T-helper 1 cell treated with Interleukin-12 subunit alpha and Interleukin-12 subunit beta and Interleukin-4 antibody, amounts not matched to agents 30 μg/mL and 1 μg/mL, for 36 hours (primary cell): ENCODE measurements around the gene TOMM22.

Source experiments
- H3K27ac Mint-ChIP-seq: one replicate; pipeline ENCODE4 v1.8.0; 2021; ENCODE audit warnings: mild to moderate bottlenecking, mixed read lengths
- H3K27me3 Mint-ChIP-seq: one replicate; pipeline ENCODE4 v1.8.0; 2021; ENCODE audit warnings: low read depth, mixed read lengths
- H3K36me3 Mint-ChIP-seq: one replicate; pipeline ENCODE4 v1.8.0; 2021; ENCODE audit warnings: low read depth, mixed read lengths
- H3K4me1 Mint-ChIP-seq: one replicate; pipeline ENCODE4 v1.8.0; 2021; ENCODE audit warnings: low read depth, mixed read lengths
- H3K4me3 Mint-ChIP-seq: one replicate; pipeline ENCODE4 v1.8.0; 2021; ENCODE audit warnings: mild to moderate bottlenecking, moderate library complexity, mixed read lengths
- H3K9me3 Mint-ChIP-seq: one replicate; pipeline ENCODE4 v1.8.0; 2021; ENCODE audit warnings: mixed read lengths

The TOMM22 gene

DNA sequence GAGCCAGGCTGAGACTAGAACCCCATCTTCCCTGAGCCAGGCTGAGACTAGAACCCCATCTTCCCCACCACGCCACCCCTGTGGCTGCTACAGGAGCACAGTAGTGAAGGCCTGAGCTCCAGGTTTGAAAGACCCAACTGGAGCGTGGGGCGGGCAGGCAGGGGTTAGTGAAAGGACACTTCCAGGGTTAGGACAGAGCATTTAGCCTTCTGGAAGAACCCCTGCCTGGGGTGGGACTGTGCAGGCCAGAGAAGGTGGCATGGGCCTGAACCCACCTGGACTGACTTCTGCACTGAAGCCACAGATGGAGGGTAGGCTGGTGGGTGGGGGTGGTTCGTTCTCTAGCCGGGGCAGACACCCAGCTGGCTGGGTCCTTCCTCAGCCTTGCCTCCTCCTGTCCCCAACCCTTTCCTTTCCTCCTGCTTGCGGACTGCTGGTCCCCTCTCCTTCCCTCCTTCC lies 50.0 kb downstream of the TOMM22 start:
- Mint-ChIP-seq H3K36me3 (peaks cover 61% of the 10 kb centered on the region), H3K27ac (peak overlapping the region; percentile 62)

DNA sequence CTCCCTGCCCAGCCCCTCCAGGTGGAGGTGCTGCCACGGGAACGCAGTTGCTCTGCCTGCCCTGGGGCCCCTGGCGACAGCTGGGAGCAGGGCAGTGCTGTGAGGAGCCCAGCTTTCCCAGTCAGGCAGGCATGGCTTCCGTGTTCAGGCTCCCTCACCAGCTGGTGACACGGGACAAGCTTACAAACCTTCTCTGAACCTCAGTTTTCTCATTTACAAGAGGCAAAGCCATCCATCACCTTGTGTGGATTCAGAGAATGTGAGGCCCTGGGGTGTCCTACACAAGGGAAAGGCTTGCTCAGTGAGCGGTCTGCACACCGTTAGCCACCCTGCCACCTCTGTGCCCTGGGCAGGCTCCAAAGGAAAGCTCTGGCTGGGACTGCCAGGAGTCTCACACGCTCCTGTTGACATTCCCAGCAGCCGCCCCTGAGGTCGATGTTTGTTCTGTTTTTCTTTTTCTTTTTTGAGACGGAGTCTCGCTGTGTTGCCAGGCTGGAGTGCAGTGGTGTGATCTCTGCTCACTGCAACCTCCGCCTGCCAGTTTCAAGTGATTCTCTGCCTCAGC lies 50.6 kb downstream of the TOMM22 start:
- peaks cover 27% of the 10 kb centered on the region for H3K4me1 Mint-ChIP-seq
- peak overlapping the region; percentile 62 for H3K27ac Mint-ChIP-seq
- H3K9me3 Mint-ChIP-seq: no peaks in the 10 kb centered on the region
- H3K4me3 Mint-ChIP-seq: no peak overlapping the region
- no peaks in the 10 kb centered on the region for H3K27me3 Mint-ChIP-seq
- H3K36me3 Mint-ChIP-seq: peaks cover 61% of the 10 kb centered on the region

More for the DNA sequence above, 50.0 kb downstream of the TOMM22 start:
- no peak overlapping the region for H3K4me3 Mint-ChIP-seq
- H3K4me1 Mint-ChIP-seq: peaks cover 21% of the 10 kb centered on the region
- H3K9me3 Mint-ChIP-seq: no peaks in the 10 kb centered on the region
- H3K27me3 Mint-ChIP-seq: no peaks in the 10 kb centered on the region

DNA sequence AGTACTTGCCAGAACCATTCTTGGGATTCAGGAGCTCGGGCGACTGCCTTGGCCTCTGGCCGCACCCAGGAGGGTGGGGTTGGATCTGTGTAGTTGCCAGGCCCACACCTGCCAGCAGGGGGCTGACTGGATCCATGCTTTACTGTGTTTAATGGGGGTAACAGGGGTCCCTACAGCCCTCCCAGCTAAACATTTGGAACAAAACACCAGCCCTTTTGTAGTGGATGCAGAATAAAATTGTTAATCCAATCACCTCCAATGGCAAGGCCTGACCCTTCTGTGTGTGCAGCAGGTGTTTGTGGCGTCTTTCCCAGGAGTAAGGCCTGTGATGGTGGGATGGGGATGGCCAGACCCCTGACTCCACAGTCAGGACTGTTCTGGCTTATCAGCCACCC lies 51.6 kb downstream of the TOMM22 start:
- Mint-ChIP-seq H3K9me3 (no peaks in the 10 kb centered on the region), H3K36me3 (peaks cover 64% of the 10 kb centered on the region), H3K4me1 (peaks cover 35% of the 10 kb centered on the region), H3K4me3 (no peak overlapping the region), H3K27me3 (no peaks in the 10 kb centered on the region), H3K27ac (peak overlapping the region; percentile 78)

DNA sequence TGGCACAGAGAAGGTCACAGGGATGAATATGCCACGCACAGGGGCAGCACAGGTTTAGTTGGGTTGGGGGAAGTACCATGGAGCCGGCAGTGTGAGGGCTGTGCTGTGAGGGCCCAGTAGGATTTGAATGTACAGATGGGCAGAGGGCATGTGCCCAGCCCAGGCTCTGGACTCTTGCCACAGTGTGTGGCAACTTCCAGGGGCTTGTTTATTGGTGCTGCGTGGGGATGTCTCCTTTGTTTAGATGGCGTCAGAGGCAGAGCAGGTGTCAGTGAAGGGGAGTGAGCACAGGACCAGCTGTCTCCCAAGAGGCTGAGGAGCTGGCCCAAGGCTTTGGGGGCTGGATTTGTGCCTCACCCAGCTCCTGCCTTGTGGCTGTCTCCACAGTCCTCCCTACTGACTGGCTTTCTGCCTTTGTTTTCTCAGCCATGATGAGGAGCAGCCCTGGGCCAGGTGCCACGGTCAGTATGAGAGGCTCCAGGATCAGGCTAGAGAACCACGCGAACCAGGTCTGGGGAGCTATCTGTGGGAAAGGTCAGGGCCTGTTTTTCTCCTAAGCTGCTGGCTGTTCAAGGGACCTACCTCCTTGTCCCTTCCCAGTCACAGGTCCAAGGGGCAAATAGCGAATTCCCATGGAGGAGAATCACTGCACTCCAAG lies 52.1 kb downstream of the TOMM22 start:
- Mint-ChIP-seq H3K27ac (peak overlapping the region; percentile 78), H3K9me3 (no peaks in the 10 kb centered on the region), H3K4me3 (no peak overlapping the region), H3K4me1 (peaks cover 35% of the 10 kb centered on the region), H3K27me3 (no peaks in the 10 kb centered on the region), H3K36me3 (peaks cover 61% of the 10 kb centered on the region)

DNA sequence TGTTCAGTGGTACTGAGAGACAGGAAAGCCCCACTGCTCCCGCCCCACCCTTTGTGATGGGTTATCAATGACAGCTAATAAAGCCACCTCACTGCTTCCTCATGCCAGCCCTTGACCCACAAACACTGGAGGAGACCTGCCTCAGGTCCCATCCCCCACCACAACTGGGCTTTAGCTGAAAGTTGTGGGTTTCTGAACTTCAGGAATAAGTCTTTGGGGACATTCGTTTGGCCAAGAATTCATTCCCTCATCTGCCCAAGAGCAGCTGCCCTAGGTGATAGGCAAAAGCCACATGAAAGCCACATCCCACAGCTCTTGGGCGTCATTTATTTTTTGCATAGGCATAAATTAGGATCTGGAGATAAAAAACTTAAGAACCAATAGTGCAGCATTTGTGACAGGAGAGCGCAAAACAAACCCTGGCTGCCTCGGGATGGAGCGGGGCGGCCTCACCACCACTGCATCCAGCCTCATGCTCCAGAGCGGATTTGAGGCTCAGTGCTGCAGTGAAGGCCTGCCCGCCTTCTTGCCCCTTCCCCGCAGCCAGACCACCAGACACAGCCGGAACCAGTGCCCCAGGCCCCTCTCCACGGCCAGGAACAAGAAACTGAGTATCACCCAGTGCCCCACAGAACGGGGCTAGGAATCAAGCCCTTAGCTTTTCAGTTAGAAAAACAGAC lies 52.8 kb downstream of the TOMM22 start:
- Mint-ChIP-seq H3K9me3 (no peaks in the 10 kb centered on the region), H3K27ac (peak overlapping the region; percentile 78), H3K27me3 (no peaks in the 10 kb centered on the region), H3K4me1 (peaks cover 35% of the 10 kb centered on the region), H3K36me3 (peaks cover 56% of the 10 kb centered on the region), H3K4me3 (no peak overlapping the region)
